Stimulated activated CD4-positive, alpha-beta T cell treated with anti-CD3 and anti-CD28 coated beads, TNF-alpha, amount 100 ng/mL, for 1 hour (primary cell): ENCODE results near the gene ARHGEF5.
"Not testable (repeated sequence)": the region's sequence is repeated elsewhere in the genome, so short reads cannot be mapped to it uniquely, and the experiment has no call there.

Experiments
- DNase-seq, 3 donors: peaks; one replicate each; pipeline ENCODE4 v3.0.0-alpha.2; 2020; ENCODE audit warnings: low read depth in 3 of 3, low spot score in 1 of 3

The ARHGEF5 gene

GRCh38 chr7:144418931-144419330 lies 63.7 kb downstream of the ARHGEF5 start:
- DNase-seq: not testable (repeated sequence)

GRCh38 chr7:144427539-144427938 lies 72.3 kb downstream of the ARHGEF5 start:
- DNase-seq: not testable (repeated sequence)

- no peak for DNase-seq
These were observed 73.2 kb downstream of the ARHGEF5 start for GRCh38 chr7:144428431-144428830.
